Measurements from ENCODE around the gene BIRC6.

Gene BIRC6

DNA sequence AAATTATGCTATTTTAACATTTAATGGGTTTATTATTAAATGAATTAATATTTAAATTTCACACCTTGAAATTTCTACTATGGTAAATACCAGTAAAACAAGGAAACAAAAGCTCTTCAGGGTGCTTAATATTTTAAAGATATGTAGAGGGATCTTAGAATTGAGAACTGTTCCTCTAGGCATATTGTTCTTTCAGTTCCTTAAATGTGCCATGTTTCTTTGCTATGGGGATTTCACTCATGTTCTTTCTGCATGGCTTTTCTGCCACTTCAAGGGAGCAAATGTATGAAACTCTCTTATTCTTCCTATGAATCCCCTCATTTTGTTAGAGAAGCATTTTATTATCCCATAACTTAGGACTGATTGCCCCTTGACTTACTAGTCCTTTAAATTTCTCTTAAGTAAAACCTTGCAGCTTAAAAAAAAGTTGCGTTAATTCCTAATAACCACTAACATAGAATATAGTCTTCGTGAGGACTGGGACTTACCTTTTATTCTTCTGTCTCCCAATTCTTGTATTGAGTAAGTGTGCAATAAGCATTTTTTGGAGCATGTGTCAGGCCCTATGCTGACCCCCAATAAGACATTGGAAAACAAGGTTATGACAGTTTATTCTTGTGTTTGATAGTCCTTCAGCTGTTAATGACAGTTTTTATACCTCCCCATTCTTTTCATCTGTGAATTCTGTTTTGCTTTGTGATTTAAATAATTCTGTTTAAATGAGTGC is 95.7 kb downstream of the BIRC6 start:
- Histone ChIP-seq H3K4me3 (ENCODE audit: low read length, poor library complexity, severe bottlenecking) (no peak overlapping the region), H3K9ac (ENCODE audit: low read depth, low read length, poor library complexity, severe bottlenecking) (no peak overlapping the region), H3F3A (ENCODE audit: low read depth) (peaks cover 6% of the 10 kb centered on the region; the same call in 1 of the 2 replicates), H3K4me2 (ENCODE audit: low read depth, low read length, poor library complexity, severe bottlenecking) (peak overlapping the region; percentile 22), H3K9me2 (replicated peaks; ENCODE audit: low read depth, low read length) (no peaks in the 10 kb centered on the region), H3K4me1 (ENCODE audit: insufficient read depth, low read length, poor library complexity, severe bottlenecking) (peaks cover 14% of the 10 kb centered on the region), H3K9me3 (ENCODE audit: insufficient read depth, low read depth, low read length) (no peaks in the 10 kb centered on the region), H2AFZ (ENCODE audit: low read length) (no peak overlapping the region), H3K27me3 (ENCODE audit: insufficient read depth, low read length, poor library complexity, severe bottlenecking) (no peaks in the 10 kb centered on the region), H3K79me2 (ENCODE audit: insufficient read depth, low read length) (no peaks in the 10 kb centered on the region; the same call in 1 of the 2 replicates), H4K20me1 (ENCODE audit: insufficient read depth, low read length, poor library complexity, severe bottlenecking) (peaks cover 16% of the 10 kb centered on the region), H3K36me3 (ENCODE audit: insufficient read depth, low read length) (peaks cover 54% of the 10 kb centered on the region; the same call in 1 of the 2 replicates)
- no peak for TF ChIP-seq EZH2phosphoT487 (IDR thresholded peaks at IDR 0.05; ENCODE audit: borderline replicate concordance)
- TF ChIP-seq, protein P1, sequence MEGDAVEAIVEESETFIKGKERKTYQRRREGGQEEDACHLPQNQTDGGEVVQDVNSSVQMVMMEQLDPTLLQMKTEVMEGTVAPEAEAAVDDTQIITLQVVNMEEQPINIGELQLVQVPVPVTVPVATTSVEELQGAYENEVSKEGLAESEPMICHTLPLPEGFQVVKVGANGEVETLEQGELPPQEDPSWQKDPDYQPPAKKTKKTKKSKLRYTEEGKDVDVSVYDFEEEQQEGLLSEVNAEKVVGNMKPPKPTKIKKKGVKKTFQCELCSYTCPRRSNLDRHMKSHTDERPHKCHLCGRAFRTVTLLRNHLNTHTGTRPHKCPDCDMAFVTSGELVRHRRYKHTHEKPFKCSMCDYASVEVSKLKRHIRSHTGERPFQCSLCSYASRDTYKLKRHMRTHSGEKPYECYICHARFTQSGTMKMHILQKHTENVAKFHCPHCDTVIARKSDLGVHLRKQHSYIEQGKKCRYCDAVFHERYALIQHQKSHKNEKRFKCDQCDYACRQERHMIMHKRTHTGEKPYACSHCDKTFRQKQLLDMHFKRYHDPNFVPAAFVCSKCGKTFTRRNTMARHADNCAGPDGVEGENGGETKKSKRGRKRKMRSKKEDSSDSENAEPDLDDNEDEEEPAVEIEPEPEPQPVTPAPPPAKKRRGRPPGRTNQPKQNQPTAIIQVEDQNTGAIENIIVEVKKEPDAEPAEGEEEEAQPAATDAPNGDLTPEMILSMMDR (conservative IDR thresholded peaks at IDR 0.05; ENCODE audit: low read length): no peak

DNA sequence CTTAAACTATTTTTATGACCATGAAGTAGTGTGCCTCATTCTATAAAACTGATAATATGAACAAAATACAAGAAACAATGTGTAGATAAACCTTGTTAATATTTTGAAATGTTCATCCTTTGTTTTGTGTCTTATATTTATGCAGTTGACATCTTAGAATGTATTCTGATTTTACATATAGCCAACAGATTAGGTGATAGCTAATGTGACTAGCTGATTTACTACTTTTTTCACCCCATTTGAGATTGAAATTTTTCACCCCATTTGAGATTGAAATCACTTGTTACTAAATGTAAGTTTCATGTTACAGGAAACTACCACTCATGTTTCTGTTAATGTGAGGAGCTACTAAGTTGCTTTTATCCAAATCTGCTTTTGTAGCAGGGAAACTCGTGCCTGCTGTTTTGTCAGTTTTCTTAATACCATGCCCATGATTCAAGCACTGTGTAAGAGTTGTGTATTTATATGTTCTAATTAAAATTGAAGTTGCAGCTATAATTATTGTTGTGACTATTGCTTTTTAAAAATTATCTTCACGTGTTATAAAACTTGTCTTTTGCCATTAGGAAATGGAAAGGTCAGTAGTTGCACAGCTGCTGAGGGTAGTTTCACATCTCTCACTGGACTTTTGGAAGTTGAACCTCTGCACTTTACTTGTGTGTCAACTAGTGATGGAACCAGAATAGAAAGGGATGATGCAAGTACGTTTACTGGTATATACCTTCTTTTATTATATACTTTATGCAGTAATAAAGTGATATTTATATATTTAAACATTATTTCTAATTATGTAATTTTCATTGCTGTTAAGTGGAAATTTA is 96.6 kb downstream of the BIRC6 start:
- Histone ChIP-seq H3K36me3 (ENCODE audit: insufficient read depth, low read length) (peaks cover 56% of the 10 kb centered on the region; the same call in 1 of the 2 replicates), H3K79me2 (ENCODE audit: insufficient read depth, low read length) (peaks cover 3% of the 10 kb centered on the region; the same call in 1 of the 2 replicates)
- TF ChIP-seq, protein P1 (conservative IDR thresholded peaks at IDR 0.05; ENCODE audit: low read length): no peak
- TF ChIP-seq EZH2phosphoT487 (IDR thresholded peaks at IDR 0.05; ENCODE audit: borderline replicate concordance): no peak

GRCh38 chr2:32455816-32456215 is 99.0 kb downstream of the BIRC6 start:
- Histone ChIP-seq H2AFZ (ENCODE audit: low read length) (no peak overlapping the region), H3K4me3 (ENCODE audit: low read length, poor library complexity, severe bottlenecking) (no peak overlapping the region), H3K9me3 (ENCODE audit: insufficient read depth, low read depth, low read length) (no peaks in the 10 kb centered on the region), H3K27me3 (ENCODE audit: insufficient read depth, low read length, poor library complexity, severe bottlenecking) (no peaks in the 10 kb centered on the region), H3F3A (ENCODE audit: low read depth) (peaks cover 6% of the 10 kb centered on the region; the same call in 1 of the 2 replicates), H3K4me2 (ENCODE audit: low read depth, low read length, poor library complexity, severe bottlenecking) (no peak overlapping the region), H3K79me2 (ENCODE audit: insufficient read depth, low read length) (peaks cover 6% of the 10 kb centered on the region; the same call in 1 of the 2 replicates), H3K9me2 (replicated peaks; ENCODE audit: low read depth, low read length) (no peaks in the 10 kb centered on the region), H3K36me3 (ENCODE audit: insufficient read depth, low read length) (peaks cover 40% of the 10 kb centered on the region; the same call in 1 of the 2 replicates), H3K9ac (ENCODE audit: low read depth, low read length, poor library complexity, severe bottlenecking) (no peak overlapping the region), H3K4me1 (ENCODE audit: insufficient read depth, low read length, poor library complexity, severe bottlenecking) (peaks cover 14% of the 10 kb centered on the region), H4K20me1 (ENCODE audit: insufficient read depth, low read length, poor library complexity, severe bottlenecking) (peaks cover 13% of the 10 kb centered on the region)
- TF ChIP-seq, protein P1 (conservative IDR thresholded peaks at IDR 0.05; ENCODE audit: low read length): no peak
- no peak for TF ChIP-seq EZH2phosphoT487 (IDR thresholded peaks at IDR 0.05; ENCODE audit: borderline replicate concordance)

More for the DNA sequence above, 96.6 kb downstream of the BIRC6 start:
- H3K9me3 ChIP-seq (ENCODE audit: insufficient read depth, low read depth, low read length): no peaks in the 10 kb centered on the region
- H3F3A ChIP-seq (ENCODE audit: low read depth): peaks cover 6% of the 10 kb centered on the region; the same call in 1 of the 2 replicates
- peak overlapping the region; percentile 28 for H3K4me3 ChIP-seq (ENCODE audit: low read length, poor library complexity, severe bottlenecking)
- H3K9ac ChIP-seq (ENCODE audit: low read depth, low read length, poor library complexity, severe bottlenecking): no peak overlapping the region
- no peaks in the 10 kb centered on the region for H3K27me3 ChIP-seq (ENCODE audit: insufficient read depth, low read length, poor library complexity, severe bottlenecking)
- peaks cover 14% of the 10 kb centered on the region for H3K4me1 ChIP-seq (ENCODE audit: insufficient read depth, low read length, poor library complexity, severe bottlenecking)
- no peaks in the 10 kb centered on the region for H3K9me2 ChIP-seq (replicated peaks; ENCODE audit: low read depth, low read length)
- H2AFZ ChIP-seq (ENCODE audit: low read length): no peak overlapping the region
- peaks cover 16% of the 10 kb centered on the region for H4K20me1 ChIP-seq (ENCODE audit: insufficient read depth, low read length, poor library complexity, severe bottlenecking)
- peak overlapping the region; percentile 22 for H3K4me2 ChIP-seq (ENCODE audit: low read depth, low read length, poor library complexity, severe bottlenecking)
